ENCODE data around the gene PACSIN1. TPM values are rescaled to one million over a fixed set of nuclear protein-coding genes. Genes with fewer than 3 reads are reported as not detected.

PACSIN1 gene
- polyA plus RNA-seq, 1 donor from 2014 or later: 3.1 TPM

DNA sequence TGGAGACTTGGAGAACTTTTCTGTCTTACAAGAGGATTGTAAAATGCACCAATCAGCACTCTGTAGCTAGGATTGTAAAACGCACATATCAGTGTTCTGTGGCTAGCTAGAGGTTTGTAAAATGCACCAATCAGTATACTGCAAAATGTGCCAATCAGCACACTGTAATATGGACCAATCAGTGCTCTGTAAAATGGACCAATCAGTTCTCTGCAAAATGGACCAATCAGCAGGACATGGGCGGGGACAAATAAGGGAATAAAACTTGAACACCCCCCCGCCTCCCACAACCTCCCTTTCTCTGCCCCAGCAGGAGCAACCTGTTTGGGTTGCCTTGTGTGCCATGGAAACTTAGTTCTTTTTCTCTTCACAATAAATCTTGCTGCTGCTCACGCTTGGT, 27.2 kb upstream of the PACSIN1 start:
- Histone ChIP-seq H3K9me3 (ENCODE audit: low read length) (no peaks in the 10 kb centered on the region), H3K4me2 (ENCODE audit: low read length) (no peak overlapping the region), H3K27ac (ENCODE audit: low read length) (no peak overlapping the region), H2AFZ (ENCODE audit: low read depth, low read length) (no peak overlapping the region), H3K9ac (ENCODE audit: low read length) (no peak overlapping the region), H3K27me3 (ENCODE audit: insufficient read depth, low read depth, low read length) (no peaks in the 10 kb centered on the region), H3F3A (ENCODE audit: insufficient read depth, low read length, poor library complexity, severe bottlenecking) (no peaks in the 10 kb centered on the region), H3K4me3 (ENCODE audit: low read length) (no peak overlapping the region), H3K9me2 (ENCODE audit: insufficient read depth, low read length) (no peaks in the 10 kb centered on the region), H3K79me2 (replicated peaks; ENCODE audit: insufficient read depth, low read length) (no peaks in the 10 kb centered on the region), H4K20me1 (ENCODE audit: insufficient read depth) (no peaks in the 10 kb centered on the region), H3K36me3 (ENCODE audit: insufficient read depth, low read length) (no peaks in the 10 kb centered on the region)
- TF ChIP-seq SMC3 (conservative IDR thresholded peaks at IDR 0.05; ENCODE audit: poor library complexity) (no peak), EP300 (conservative IDR thresholded peaks at IDR 0.05; ENCODE audit: poor library complexity, severe bottlenecking) (no peak)

GRCh38 chr6:34439442-34439841, 26.4 kb upstream of the PACSIN1 start:
- TF ChIP-seq, protein P1, sequence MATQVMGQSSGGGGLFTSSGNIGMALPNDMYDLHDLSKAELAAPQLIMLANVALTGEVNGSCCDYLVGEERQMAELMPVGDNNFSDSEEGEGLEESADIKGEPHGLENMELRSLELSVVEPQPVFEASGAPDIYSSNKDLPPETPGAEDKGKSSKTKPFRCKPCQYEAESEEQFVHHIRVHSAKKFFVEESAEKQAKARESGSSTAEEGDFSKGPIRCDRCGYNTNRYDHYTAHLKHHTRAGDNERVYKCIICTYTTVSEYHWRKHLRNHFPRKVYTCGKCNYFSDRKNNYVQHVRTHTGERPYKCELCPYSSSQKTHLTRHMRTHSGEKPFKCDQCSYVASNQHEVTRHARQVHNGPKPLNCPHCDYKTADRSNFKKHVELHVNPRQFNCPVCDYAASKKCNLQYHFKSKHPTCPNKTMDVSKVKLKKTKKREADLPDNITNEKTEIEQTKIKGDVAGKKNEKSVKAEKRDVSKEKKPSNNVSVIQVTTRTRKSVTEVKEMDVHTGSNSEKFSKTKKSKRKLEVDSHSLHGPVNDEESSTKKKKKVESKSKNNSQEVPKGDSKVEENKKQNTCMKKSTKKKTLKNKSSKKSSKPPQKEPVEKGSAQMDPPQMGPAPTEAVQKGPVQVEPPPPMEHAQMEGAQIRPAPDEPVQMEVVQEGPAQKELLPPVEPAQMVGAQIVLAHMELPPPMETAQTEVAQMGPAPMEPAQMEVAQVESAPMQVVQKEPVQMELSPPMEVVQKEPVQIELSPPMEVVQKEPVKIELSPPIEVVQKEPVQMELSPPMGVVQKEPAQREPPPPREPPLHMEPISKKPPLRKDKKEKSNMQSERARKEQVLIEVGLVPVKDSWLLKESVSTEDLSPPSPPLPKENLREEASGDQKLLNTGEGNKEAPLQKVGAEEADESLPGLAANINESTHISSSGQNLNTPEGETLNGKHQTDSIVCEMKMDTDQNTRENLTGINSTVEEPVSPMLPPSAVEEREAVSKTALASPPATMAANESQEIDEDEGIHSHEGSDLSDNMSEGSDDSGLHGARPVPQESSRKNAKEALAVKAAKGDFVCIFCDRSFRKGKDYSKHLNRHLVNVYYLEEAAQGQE (IDR thresholded peaks at IDR 0.05; ENCODE audit: borderline replicate concordance): no peak
- TF ChIP-seq EZH2 (IDR thresholded peaks at IDR 0.05; ENCODE audit: borderline replicate concordance, insufficient read depth, low read length, poor library complexity, severe bottlenecking) (no peak), TAF1 (IDR thresholded peaks at IDR 0.05; ENCODE audit: low read depth) (no peak), SMC3 (conservative IDR thresholded peaks at IDR 0.05; ENCODE audit: poor library complexity) (no peak), MXI1 (conservative IDR thresholded peaks at IDR 0.05; ENCODE audit: poor library complexity, severe bottlenecking) (no peak), POLR2AphosphoS5 (IDR thresholded peaks at IDR 0.05) (no peak), EP300 (conservative IDR thresholded peaks at IDR 0.05; ENCODE audit: poor library complexity, severe bottlenecking) (no peak), RAD21 (conservative IDR thresholded peaks at IDR 0.05) (no peak)
- TF ChIP-seq, protein P2, sequence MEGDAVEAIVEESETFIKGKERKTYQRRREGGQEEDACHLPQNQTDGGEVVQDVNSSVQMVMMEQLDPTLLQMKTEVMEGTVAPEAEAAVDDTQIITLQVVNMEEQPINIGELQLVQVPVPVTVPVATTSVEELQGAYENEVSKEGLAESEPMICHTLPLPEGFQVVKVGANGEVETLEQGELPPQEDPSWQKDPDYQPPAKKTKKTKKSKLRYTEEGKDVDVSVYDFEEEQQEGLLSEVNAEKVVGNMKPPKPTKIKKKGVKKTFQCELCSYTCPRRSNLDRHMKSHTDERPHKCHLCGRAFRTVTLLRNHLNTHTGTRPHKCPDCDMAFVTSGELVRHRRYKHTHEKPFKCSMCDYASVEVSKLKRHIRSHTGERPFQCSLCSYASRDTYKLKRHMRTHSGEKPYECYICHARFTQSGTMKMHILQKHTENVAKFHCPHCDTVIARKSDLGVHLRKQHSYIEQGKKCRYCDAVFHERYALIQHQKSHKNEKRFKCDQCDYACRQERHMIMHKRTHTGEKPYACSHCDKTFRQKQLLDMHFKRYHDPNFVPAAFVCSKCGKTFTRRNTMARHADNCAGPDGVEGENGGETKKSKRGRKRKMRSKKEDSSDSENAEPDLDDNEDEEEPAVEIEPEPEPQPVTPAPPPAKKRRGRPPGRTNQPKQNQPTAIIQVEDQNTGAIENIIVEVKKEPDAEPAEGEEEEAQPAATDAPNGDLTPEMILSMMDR (IDR thresholded peaks at IDR 0.05; ENCODE audit: poor library complexity, severe bottlenecking): no peak
- no peaks in the 10 kb centered on the region for H3F3A ChIP-seq (ENCODE audit: insufficient read depth, low read length, poor library complexity, severe bottlenecking)

DNA sequence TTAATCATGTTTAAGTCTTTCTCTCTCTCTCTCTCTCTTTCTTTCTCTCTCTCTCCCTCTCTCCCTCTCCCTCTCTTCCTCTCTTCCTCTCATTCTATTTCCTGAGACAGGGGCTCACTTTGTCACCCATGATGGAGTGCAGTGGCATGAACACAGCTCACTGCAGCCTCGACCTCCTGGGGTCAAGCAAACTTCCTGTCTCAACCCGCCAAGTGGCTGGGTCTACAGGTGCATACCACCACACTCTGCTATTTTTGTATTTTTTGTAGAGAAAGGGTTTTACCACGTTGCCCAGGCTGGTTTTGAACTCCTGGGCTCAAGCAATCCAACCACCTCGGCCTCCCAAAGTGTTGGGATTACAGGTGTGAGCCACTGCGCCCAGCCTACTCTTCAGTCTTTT, 24.4 kb upstream of the PACSIN1 start:
- H2AFZ ChIP-seq (ENCODE audit: low read depth, low read length): no peak overlapping the region
- no peaks in the 10 kb centered on the region for H3K27me3 ChIP-seq (ENCODE audit: insufficient read depth, low read depth, low read length)
- H3K4me2 ChIP-seq (ENCODE audit: low read length): no peak overlapping the region
- no peak overlapping the region for H3K9ac ChIP-seq (ENCODE audit: low read length)
- no peaks in the 10 kb centered on the region for H3K9me2 ChIP-seq (ENCODE audit: insufficient read depth, low read length)
- H3K79me2 ChIP-seq (replicated peaks; ENCODE audit: insufficient read depth, low read length): no peaks in the 10 kb centered on the region
- no peak overlapping the region for H3K27ac ChIP-seq (ENCODE audit: low read length)
- no peak overlapping the region for H3K4me3 ChIP-seq (ENCODE audit: low read length)
- no peak for TF ChIP-seq POLR2AphosphoS5 (IDR thresholded peaks at IDR 0.05)
- TF ChIP-seq EP300 (conservative IDR thresholded peaks at IDR 0.05; ENCODE audit: poor library complexity, severe bottlenecking): no peak
- TF ChIP-seq, protein P2 (IDR thresholded peaks at IDR 0.05; ENCODE audit: poor library complexity, severe bottlenecking): no peak
- TF ChIP-seq SMC3 (conservative IDR thresholded peaks at IDR 0.05; ENCODE audit: poor library complexity): no peak
- no peak for TF ChIP-seq RAD21 (conservative IDR thresholded peaks at IDR 0.05)
- no peak for TF ChIP-seq EZH2 (IDR thresholded peaks at IDR 0.05; ENCODE audit: borderline replicate concordance, insufficient read depth, low read length, poor library complexity, severe bottlenecking)
- TF ChIP-seq, protein P1 (IDR thresholded peaks at IDR 0.05; ENCODE audit: borderline replicate concordance): no peak
- no peak for TF ChIP-seq TAF1 (IDR thresholded peaks at IDR 0.05; ENCODE audit: low read depth)
- no peak for TF ChIP-seq MXI1 (conservative IDR thresholded peaks at IDR 0.05; ENCODE audit: poor library complexity, severe bottlenecking)
- H4K20me1 ChIP-seq (ENCODE audit: insufficient read depth): no peaks in the 10 kb centered on the region
- H3K9me3 ChIP-seq (ENCODE audit: low read length): no peaks in the 10 kb centered on the region
- H3F3A ChIP-seq (ENCODE audit: insufficient read depth, low read length, poor library complexity, severe bottlenecking): no peaks in the 10 kb centered on the region
- H3K36me3 ChIP-seq (ENCODE audit: insufficient read depth, low read length): no peaks in the 10 kb centered on the region

More at GRCh38 chr6:34439442-34439841, 26.4 kb upstream of the PACSIN1 start:
- Histone ChIP-seq H3K36me3 (ENCODE audit: insufficient read depth, low read length) (no peaks in the 10 kb centered on the region), H3K27ac (ENCODE audit: low read length) (no peak overlapping the region), H3K27me3 (ENCODE audit: insufficient read depth, low read depth, low read length) (no peaks in the 10 kb centered on the region), H3K9ac (ENCODE audit: low read length) (no peak overlapping the region), H3K9me3 (ENCODE audit: low read length) (no peaks in the 10 kb centered on the region), H3K4me2 (ENCODE audit: low read length) (no peak overlapping the region), H3K9me2 (ENCODE audit: insufficient read depth, low read length) (no peaks in the 10 kb centered on the region), H2AFZ (ENCODE audit: low read depth, low read length) (no peak overlapping the region), H4K20me1 (ENCODE audit: insufficient read depth) (no peaks in the 10 kb centered on the region), H3K4me3 (ENCODE audit: low read length) (no peak overlapping the region), H3K79me2 (replicated peaks; ENCODE audit: insufficient read depth, low read length) (no peaks in the 10 kb centered on the region)
